ENCODE measurements around the gene LYPD8.
"Not testable (repeated sequence)": the region's sequence is repeated elsewhere in the genome, so short reads cannot be mapped to it uniquely, and the experiment has no call there.

DNA sequence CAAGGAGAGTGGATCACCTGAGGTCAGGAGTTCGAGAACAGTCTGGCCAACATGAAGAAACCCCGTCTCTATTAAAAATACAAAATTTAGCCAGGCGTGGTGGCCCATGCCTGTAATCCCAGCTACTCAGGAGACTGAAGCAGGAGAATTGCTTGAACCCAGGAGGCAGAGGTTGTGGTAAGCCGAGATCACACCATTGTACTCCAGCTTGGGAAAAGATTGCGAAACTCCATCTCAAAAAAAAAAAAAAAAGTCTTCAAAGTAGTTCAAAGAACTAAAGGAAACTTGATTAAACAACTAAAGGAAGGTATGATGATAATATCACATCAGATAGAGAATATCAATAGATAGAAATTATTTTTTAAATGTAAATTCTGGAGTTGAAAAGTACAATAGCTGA, 39.1 kb upstream of the LYPD8 start:
- TF ChIP-seq EP300 (IDR thresholded peaks at IDR 0.05; ENCODE audit: borderline replicate concordance); CREB1 (IDR thresholded peaks at IDR 0.05; ENCODE audit: low read depth); TAF1 (IDR thresholded peaks at IDR 0.05; ENCODE audit: low read depth); YY1 (IDR thresholded peaks at IDR 0.05; ENCODE audit: low read depth); USF1 (IDR thresholded peaks at IDR 0.05): not testable (repeated sequence)

Data from Ishikawa (cell line).